GM19328 (cell line): ENCODE data around the gene ADGRG2.
"Not testable (repeated sequence)": the region's sequence is repeated elsewhere in the genome, so short reads cannot be mapped to it uniquely, and the experiment has no call there.

Source experiments
- ATAC-seq: cut with Tn5 transposase; IDR thresholded peaks from one replicate; pipeline ENCODE4 v1.9.1; 2021; ENCODE audit warnings: mild to moderate bottlenecking, moderate library complexity; ENCODE audit not compliant: unreplicated experiment

Gene ADGRG2

GRCh38 chrX:19007868-19008267, 114.4 kb downstream of the ADGRG2 start:
- no peak for ATAC-seq

- no peak for ATAC-seq
Measured at GRCh38 chrX:19007011-19007410, 115.3 kb downstream of the ADGRG2 start.

GRCh38 chrX:19005909-19006308, 116.4 kb downstream of the ADGRG2 start:
- no peak for ATAC-seq

- no peak for ATAC-seq
Measured at GRCh38 chrX:19003756-19004155, 118.5 kb downstream of the ADGRG2 start.

DNA sequence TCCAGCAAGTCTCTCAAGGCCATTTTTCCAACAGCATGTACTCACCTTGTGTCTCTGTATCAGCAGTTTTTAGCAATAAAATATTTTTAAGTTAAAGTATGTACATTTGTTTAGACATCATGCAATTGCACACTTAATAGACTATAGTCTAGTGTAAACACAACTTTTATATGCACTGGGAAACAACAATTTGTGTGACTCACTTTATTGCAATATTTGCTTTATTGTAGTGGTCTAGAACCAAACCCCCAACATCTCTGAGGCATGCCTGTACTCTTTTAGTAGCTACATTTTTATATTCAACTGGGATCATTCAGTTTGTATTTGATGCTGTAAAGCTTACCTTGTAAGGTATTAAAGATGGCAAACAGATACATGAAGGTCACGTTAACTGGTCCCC, 123.6 kb downstream of the ADGRG2 start:
- no peak for ATAC-seq

DNA sequence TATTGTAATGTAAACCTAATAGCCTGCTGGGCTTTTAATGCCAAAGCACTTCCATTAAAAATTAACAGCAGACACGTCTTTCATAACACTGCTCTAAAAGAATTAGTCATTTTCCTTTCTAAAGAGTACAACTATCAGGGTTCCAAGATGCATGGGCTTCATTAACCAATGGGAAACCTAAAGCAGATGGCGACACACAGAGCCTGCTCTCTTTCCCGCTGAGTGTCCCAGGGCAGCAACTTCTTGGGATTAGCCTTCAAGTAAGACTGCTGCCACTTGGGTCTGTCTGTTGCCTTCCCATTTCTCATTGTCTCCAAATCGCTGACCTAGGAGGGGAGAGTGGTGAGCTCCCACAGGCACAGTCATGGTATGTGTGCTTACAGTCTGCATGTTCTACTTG, 124.4 kb downstream of the ADGRG2 start:
- no peak for ATAC-seq

GRCh38 chrX:18996536-18996935, 125.7 kb downstream of the ADGRG2 start:
- ATAC-seq, result no peak

DNA sequence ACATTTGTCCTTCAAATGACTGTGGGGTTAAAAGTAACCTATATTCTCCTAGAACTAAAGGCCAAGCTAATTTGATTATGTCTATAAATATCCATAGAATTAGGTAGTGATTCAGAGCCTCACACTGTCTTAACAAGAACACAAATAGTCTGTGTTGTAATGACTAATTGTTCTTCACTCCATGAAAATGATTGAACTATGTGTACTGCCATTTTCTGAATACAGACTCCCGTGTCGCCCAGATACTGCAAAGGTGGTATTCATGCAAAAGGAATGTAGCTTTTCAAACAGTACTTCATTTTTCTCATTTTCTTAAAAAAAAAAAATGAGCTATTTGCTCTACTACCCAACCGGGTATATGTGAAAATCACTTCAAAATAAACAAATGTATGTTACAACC, 127.0 kb downstream of the ADGRG2 start:
- ATAC-seq, result no peak

DNA sequence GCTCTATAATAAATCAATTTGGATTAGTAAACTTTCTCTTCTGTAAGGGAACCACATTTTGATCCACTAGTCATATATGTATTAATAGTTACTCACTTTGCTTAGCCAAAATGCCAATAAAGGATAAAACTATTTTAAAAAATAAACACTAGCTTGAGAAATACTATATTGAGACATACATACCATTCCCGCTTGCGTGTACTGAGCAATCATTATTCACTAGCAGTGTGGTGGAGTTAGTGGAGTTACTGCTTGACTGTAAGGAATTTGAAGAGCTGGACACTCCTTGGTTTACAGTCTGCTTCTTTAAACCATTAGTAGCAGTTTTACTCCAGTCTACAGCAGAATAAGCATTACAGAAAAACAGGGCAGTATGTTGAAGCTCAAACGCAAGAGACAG, 127.6 kb downstream of the ADGRG2 start:
- ATAC-seq, result no peak

- no peak for ATAC-seq
Measured at GRCh38 chrX:18992829-18993228, 129.4 kb downstream of the ADGRG2 start.

- ATAC-seq, result no peak
Measured at GRCh38 chrX:18985186-18985435, 137.2 kb downstream of the ADGRG2 start.

- peak; percentile 79 for ATAC-seq
Measured at GRCh38 chrX:18984381-18985185, 137.7 kb downstream of the ADGRG2 start.

DNA sequence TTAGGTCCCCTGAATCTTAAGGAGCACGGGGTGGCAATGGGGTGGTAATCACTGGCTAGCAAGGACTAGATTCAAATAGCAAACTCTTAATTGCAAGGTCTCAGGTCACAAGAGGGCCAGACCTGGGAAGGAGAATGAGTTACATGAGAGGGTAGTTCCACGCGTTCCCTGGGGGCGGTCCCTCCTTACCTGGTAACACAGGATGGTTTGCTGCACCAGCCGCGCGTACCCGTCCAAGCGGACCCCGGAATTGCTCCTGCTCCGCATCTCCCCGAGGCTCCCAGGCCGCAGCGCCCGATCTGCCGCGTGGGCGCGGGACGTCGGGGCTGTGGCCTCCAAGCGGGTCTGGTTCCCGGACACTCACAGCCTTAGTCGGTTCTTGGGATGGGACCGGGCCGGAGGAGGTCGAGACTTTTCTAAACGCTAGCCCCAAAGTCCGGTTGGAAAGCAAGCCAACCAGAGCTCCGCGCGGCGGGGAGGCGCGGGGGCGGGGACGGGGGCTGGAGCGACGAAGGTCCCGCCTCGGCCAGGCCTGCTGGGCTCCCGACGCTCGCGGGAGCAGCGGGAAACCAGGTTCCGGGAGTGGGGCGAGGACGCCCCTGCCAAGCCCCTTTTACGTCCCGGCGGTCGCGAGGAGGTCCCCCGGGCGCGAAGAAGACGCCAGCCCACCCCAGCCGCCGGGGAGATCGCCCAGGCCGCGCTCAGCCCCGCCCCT, 138.4 kb downstream of the ADGRG2 start, which contains the start of gene PHKA2:
TSS of gene PHKA2 (minus strand) at position 449 of the 715 bp plus-strand sequence. CDS start at position 267, 182 bp downstream.
- ATAC-seq, result peak; percentile 48

- ATAC-seq, result no peak
Measured at GRCh38 chrX:18981124-18981807, 141.0 kb downstream of the ADGRG2 start.

- not testable (repeated sequence) for ATAC-seq
Measured at GRCh38 chrX:18980262-18980661, 142.0 kb downstream of the ADGRG2 start.

- no peak for ATAC-seq
Measured at GRCh38 chrX:18974993-18975392, 147.3 kb downstream of the ADGRG2 start.

- ATAC-seq, result no peak
Measured at GRCh38 chrX:18973527-18974192, 148.6 kb downstream of the ADGRG2 start.

DNA sequence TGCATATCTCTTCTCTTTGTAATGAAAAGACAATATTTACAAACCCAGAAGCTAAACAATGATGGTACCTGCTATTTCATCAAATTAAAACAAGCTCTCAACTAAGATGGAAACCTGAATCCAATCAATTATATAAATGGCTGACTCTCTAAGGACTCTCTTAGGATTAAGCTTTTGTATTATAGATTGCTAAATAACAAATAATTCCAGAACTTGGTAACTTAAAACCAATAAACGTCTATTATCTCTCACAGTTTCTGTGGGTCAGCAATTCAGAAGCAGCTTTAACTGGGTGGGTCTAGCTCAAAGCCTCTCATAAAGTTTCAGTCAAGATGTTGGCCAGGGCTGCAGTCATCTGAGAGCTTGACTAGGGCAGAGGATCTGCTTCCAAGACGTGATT, 150.8 kb downstream of the ADGRG2 start:
- ATAC-seq, result no peak

GRCh38 chrX:18970465-18970864, 151.8 kb downstream of the ADGRG2 start:
- no peak for ATAC-seq

- ATAC-seq, result no peak
Measured at GRCh38 chrX:18966624-18967023, 155.6 kb downstream of the ADGRG2 start.

DNA sequence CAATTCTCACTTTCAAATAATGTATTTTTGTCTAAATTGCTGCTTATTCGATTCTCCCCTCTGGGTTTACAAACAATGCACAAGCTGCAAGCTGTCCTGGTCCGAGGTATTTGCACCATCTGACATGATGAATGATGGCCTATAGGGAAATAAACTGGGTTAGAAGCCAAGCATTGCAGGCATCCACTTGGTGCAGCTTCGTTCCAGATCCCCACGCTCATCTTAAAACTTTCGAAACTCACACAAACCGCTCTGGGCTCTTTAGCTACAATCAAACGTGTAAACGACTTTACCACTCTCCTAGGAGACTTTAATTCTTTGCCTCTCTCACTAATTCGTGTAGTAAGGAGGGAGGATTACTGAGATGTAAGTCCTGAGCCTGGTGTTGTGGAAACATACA, 157.4 kb downstream of the ADGRG2 start:
- no peak for ATAC-seq
